UCSD-AML1 (cell line): ENCODE measurements around the gene DHX15.
"Not testable (repeated sequence)": the region's sequence is repeated elsewhere in the genome, so short reads cannot be mapped to it uniquely, and the experiment has no call there.

Experiments
- DNase-seq: peaks from one replicate; lab custom pipeline; 2025; ENCODE audit not compliant: unreplicated experiment; lab: John Stamatoyannopoulos, UW

Gene DHX15

DNA sequence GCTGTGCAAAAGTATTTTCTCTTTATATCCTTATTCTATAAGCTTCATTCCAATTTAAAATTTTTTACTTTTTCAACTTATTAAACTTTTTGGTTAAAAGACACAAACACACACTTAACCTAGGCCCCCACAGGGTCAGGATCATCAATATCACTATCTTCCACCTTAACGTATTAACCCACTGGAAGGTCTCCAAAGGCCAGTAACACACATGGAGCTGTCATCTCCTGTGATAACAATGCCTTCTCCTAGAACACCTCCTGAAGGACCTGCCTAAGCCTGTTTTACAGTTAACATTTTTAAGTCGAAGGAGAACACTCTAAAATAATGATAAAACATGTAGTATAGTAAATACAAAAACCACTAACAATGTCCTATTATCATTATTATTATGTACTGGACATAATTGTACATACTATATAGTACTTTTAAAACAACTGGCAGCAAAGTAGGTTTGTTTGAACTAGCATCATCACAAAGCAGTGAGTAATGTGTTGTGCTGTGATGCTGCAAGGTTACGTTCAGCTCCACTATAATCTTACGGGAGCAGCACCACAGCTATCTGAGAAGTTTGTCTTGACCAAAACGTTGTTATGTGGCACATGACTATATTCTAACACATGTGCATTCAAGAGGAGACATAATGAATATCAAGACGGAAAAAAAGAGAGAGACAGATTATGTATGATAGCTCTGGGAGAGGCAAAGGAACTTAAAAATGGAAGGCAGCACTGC is 33.7 kb downstream of the DHX15 start:
- DNase-seq, result no peak

DNA sequence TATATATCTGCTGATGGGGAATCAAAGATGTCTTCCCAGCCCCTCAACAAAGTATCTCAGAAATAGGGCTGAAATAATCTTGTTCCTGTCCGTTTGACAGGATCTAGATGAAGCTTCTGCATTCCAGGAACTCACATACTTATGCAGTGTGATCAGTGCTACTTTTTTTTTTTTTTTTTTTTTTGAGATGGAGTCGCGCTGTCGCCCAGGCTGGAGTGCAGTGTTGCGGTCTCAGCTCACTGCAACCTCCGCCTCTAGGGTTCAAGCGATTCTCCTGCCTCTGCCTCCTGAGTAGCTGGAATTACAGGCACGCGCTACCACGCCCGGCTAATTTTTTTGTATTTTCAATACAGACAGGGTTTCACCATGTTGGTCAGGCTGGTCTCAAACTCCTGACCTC is 36.4 kb downstream of the DHX15 start:
- no peak for DNase-seq

DNA sequence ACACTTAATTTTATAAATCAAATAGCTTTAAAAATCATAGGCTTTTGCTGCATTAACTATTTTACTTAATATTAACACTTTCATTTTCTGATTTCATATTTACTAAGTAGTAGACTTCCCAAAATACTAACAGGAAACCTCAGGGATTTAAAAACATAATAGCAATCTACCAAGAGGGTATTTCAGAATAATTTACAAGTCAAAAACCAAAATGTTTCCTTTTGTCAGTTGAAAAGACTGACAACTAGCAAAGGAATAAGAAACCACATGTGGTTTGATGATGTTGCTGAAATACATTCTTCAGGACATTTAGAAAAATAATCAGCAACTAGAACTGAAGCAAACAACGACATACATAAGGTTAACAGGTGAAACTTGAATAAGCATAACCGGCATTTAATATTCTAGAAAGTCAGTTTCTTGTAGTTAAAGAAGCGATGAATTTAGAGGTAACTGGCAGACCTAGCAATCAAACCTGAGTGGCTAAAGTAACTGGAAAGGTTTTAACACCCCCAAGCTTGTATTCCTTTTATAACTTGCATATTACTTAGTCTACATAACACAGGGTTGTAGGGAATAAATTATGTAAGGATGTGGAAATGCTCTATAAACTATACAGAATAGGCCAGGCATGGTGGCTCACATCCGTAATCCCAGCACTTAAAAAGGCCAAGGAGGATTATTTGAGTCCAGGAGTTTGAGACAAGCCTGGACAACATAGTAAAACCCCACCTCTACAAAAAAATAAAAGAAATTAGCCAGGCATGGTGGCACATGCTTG is 40.0 kb downstream of the DHX15 start:
- no peak for DNase-seq

DNA sequence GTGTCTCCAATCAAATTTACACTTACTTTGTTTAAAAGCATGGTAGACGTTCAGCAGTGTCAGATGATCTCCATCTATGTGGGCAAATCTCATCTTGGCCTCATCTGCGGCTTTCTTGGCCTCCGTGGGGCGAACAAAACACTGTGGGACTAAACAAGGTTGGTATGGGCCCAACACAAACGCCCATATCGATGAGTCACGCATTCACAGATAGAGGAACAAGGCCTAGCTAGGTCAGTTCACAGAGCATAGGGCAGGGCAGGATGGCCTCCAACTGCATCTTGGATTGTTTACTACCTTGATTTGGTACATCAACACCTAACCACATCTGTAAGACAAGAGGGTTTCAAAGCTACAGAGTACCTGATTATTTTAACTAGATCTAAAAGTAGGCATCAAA is 47.3 kb downstream of the DHX15 start:
- DNase-seq, result no peak

DNA sequence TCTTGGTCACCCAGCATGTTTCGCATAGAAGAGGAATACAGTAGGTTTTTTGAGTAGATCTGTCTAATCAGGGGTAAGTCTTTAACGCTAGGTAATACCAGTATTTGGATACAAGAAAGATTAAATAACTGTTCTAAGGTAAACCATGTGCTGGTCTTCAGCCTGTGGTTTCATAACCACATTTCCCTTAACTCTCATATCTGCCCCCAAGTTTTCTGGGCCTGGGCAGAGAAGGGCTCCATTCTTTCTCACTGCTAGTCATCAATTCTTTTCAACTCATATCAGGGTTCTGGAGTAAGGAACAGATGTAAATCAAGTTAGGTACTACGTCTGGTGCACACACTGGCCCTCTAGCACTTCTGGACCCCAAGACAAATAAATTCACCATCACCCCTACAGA is 49.0 kb downstream of the DHX15 start:
- DNase-seq, result no peak

DNA sequence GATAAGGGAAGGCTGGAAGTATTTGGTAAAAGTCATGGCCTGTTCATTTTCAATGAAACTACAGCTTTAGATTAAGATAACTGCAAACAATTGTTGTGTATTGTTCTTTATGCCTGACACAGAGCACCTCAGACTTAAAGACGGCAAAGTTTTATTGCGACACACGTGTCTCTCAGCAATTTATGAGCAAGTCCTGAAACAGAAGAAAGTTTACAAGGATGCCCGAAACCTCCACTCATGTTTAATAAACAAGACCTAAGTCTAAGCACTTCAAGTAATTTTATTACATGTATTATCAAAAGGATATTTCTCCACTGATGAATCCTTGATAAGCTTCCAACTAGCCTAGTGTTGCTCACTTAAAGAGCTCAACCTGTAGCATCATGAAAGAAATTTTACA is 51.0 kb downstream of the DHX15 start:
- no peak for DNase-seq

DNA sequence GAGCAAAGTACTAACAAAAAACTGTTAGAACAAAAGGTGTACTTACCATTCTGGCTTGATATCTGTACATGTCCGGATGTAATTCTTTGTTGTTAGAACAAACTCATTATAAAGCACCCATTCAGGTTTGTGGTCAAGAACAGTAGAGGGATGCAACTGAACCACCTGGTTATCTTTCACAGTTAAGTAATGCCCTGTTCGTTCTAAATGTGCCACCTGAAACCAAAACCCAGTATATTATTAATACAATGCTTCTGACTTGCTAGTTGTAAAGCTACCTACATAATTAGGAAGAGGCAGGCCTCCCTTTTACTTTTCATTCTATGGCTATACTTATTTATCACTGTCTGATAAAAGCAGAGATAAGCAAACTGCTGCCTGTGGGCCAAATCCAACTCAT is 54.8 kb downstream of the DHX15 start:
- DNase-seq, result no peak

DNA sequence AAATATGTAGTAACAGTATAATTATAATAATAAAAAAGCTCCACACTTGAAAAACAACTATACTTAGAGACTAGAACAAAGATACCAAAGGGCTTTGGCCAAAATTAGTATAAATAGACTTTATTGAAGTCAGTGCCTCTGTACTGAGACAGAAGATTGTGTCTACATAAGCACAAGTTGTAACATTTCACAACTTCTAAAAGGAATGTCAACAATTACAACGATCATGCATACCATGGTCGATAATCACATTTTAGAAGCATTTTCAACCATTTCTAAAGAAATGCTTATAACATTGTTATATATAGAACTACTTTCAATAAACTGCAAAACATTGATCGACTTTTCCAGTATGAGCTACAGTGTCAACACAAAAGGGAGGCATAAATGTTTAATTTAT is 57.0 kb downstream of the DHX15 start:
- DNase-seq, result no peak

DNA sequence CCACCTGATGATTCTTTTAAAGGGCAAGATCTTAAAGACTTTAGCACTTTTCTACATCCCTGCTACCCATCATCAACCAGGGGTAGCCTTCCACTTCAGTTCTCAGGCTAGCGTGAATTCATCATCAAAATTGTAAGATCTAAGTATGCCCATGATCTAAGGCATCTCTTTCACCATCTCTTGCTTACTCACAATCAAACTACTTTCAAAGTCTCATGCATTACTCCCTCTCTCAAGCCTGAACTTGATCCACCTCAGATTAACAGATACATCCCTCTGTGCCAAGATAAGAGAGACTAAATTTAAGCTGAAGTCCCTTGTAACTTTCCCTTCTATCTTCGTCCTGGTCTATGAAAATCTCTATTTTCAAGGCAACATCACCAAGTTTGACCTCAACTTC is 62.8 kb downstream of the DHX15 start:
- no peak for DNase-seq

DNA sequence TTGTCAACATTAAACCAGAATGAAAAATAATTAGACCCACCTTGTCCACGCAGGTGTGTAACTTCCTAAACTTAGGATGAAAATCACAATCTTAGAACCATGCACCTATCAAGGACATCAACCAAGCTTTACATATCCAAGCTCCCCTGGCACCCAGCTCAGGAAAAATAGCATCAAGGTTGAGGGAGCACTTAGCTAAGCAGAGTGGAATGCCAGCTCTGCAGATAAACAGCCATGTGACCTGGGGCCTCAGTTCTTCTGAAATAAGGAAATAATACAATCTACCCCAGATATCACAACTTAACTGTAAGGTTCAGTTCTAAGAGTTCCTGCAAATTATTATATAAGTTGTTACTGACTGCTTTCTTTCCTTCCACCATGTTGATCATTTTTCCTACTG is 64.7 kb downstream of the DHX15 start:
- no peak for DNase-seq

DNA sequence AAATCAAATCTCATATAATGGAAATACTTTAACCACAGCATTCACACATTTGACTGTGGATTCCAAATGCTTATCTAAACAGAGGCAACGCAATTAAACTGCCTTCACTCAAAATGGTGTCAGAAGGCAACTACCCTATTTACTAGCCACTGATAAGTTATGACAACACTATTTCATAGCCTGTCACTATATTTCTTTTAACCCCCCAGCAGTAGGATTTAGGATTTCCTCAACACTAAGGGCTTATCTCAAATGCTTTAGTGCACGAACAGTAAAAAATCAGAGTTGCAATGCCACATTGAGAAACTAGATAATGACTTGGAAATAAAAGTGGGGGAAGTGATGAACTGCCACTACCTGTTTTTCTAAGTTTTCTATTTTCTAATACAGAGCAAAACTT is 66.7 kb downstream of the DHX15 start:
- DNase-seq, result no peak

DNA sequence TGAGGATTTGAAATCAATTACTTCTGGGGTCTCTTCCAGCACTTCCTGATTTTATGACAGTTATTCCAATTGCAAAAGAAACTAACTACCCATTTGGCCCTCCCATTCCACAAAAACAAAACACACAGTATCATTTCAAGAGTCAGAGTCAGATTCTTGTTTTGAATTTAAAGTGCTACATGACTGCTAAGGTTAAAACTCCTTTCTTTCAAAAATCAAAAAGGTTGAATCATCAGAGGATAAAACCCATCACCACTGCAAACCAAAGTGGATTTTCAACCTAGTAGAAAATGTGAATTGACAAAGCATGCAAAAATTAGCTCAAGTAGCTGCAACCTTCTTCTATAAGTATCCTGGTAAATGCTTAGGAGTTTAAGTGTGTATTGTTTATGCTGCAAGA is 67.4 kb downstream of the DHX15 start:
- no peak for DNase-seq

DNA sequence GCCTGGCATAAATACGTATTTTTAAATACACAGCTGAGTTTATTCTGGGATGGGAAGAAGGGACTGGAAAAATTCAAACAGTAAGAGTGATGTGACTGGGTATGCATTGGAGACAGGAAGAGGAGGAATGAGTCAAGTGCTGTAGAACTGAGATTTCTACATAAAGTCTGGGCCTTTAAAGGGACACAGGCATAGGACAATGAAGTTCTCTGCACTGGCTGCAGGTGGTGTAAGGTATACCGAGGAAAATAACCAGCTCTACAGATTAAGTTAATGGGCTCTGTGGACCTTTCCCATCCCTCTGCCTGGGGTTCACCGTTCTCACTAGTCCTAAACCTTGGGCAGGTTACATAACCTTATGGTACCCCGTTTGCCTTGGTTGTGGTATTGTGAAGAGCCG is 68.7 kb downstream of the DHX15 start:
- DNase-seq, result no peak

DNA sequence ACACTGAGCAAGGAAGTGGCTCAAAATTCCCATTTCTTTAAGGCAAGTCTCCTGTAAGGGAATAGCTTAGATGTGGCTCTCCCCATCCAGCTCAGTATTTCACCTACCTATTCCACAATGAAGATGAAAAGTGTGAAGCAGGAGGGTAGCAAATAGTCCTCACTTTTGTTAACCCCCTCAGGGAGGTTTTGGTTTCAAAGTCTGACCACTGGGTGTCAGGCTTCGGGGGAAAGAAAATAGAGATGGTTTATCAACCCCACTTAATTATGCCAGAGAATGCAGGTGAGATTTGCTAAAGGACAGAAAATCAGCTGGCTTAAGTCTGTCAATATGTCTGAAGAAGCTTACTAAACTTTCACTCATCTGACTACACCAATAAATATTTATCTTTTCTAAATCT is 69.5 kb downstream of the DHX15 start:
- no peak for DNase-seq

DNA sequence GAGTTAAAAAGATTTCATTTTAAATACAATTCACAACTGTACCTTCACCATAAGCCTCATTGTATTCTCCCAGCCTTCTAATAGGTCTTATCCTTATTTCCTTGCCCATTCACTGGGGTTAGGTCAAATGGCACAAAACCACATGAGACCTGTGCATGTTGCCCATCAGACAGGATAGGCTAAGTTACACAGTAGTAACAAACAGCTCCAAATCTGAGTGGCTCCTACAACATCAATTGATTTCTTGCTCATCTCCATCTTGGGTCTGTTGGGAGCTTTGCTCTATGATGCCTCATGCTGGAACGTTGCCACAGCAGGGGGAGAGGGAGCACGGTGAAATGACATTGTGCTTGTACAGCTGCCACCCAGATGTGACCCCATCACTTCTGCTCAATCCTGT is 70.6 kb downstream of the DHX15 start:
- no peak for DNase-seq

DNA sequence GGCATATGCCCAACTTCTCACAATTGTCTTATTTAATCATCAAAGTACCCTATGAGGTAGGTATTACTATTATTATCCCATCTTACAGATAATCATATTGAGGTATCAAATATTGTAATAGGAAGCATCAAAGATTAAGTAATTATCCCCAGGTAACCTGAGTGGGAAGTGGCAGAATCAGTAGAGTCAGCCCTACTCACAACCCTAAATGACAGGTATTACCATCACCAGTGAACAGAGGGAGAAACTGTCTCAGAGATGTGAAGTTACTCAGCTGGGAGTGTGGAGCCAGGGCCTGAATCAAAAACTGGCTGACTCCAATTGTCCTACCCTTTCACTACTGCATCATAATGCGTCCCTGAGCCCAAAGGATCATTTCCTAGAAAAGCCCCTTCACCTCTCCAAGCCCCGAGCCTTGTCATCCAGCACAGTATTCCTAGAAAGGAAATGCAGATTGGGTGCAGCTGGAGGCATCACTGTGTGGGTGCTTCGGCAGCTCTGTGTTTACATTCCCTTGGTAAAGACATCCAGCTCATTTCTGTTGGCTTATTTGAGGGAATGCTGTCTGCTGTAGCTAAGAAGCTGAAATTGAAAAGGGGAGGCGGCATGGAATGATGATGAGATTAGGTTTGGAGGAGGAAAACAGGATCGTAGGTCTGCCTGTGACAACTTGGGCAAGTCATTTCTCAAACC is 72.8 kb downstream of the DHX15 start:
- no peak for DNase-seq

DNA sequence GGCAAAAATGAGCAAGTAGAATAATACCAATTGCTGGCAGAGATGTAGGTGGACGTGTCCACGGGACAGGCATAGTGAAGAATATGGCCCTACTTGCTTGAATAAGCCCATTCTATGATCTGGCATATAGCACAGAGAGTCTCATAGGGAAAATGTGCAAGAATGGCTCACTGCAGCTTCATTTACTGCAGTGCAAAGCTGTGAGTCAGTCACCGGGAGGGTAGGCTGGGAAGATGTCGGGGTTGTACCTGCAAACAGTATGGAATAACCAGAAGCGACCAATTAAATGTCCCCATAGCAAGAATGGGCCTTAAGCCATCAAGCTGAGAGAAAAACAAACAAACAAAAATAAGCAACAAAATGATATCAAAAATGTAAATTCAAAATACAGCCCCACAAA is 74.3 kb downstream of the DHX15 start:
- no peak for DNase-seq

DNA sequence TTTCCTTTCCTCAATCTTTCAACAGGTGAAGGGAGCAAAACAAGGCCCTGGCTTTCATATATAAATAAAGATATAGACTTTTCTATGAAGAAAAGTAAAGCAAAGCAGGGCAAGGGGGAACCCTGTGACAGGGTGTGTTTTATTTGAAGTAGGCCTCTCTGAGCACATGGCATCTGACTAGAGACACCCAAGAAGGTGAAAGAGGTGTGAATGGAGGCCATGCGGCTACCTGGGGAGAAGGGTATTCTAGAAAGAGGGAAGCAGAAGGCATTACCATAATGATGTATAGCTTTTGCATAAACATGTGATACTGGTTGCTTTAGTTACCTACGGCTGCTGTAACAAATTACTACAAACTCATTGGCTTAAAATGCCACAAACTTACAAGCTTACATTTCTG is 75.8 kb downstream of the DHX15 start:
- no peak for DNase-seq

DNA sequence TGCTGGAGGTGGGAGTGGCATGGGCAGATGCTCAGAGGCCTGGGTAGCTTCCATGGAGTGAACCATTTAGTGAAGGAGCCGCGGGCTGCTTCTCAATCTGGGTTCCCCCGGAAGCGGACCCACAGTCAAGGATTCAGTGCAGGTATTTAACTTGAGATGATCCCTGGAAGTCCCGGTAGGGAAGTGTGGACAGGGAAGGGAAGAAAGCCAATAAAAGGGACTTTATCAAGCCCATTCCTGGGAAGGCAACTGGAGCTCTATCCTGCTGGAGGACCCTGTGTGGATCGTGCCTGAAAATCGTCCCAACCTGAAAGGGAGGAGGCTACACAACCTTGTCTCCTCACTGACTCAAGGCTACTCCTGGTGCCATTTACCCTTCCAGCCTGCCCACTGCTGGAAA is 76.9 kb downstream of the DHX15 start:
- no peak for DNase-seq

DNA sequence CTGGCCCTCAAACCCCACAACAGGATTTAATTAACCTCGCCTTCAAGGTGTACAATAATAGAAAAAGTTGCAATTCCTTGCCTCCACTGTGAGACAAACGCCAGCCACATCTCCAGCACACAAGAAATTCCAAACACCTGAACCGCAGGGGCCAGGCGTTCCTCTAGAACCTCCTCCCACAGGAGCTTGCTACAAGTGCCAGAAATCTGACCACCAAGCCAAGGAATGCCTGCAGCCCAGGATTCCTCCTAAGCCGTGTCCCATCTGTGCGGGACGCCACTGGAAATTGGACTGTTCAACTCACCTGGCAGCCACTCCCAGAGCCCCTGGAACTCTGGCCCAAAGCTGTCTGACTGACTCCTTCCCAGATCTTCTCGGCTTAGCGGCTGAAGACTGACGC is 81.3 kb downstream of the DHX15 start:
- DNase-seq, result not testable (repeated sequence)

DNA sequence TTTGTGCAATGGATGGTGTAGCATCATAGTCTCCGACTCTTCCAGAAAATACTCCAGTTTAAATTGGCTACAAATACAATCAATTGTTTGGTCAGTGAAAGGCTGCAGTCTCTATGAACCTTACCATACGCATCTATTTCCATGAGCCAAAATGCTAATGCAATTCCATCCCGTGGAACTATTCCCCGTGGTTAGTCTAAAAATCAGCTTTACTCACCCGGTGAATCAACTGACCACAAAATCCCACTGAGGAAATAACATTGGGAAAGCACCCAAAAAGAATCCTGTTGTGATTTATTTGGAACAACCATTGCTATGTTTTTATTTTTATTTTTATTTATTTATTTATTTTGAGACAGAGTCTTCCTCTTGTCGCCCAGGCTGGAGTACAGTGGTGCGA is 87.1 kb downstream of the DHX15 start:
- DNase-seq, result no peak

DNA sequence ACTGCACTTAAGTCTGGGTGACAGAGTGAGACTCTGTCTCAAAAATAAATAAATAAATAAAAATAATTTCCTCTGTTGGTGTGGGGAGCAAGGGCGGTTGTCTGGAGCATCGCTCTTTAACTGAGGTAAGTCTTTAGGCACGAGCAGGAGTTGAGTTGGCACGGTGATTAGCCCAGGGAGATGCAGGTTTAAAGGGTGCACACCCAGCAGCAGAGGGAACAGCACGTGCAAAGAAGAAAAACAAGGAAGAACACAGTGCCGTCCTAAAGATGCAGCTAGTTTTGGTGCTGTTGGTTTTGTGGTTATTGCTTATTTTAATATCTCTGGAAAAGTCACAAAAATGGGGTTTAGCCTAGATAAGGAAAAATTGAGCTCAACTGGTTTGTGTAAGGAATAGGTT is 87.8 kb downstream of the DHX15 start:
- DNase-seq, result no peak
